OCI-LY7 (cell line): Measurements from ENCODE around the gene ACE.

Experiments used
- CTCF ChIP-seq: fragments of 200-600 bp; sonication (generic); conservative IDR thresholded peaks from 2 replicates; pipeline ENCODE4 v1.5.1; 2014; ENCODE audit warnings: mild to moderate bottlenecking, antibody characterized with exemption, low read length, moderate library complexity, mixed read lengths
- EZH2phosphoT487 ChIP-seq: fragments of 200-600 bp; sonication (generic); IDR thresholded peaks from 2 replicates; pipeline ENCODE4 v1.6.1; 2018; ENCODE audit warnings: low read depth, borderline replicate concordance, mild to moderate bottlenecking, mixed run types, antibody characterized with exemption, low read length, moderate library complexity, mixed read lengths

GRCh38 chr17:63514974-63515373 is 38.1 kb downstream of the ACE start:
- TF ChIP-seq CTCF = no peak
- TF ChIP-seq EZH2phosphoT487 = no peak
